COLO668 (cell line): ENCODE measurements around the gene UCK2.

Experiments
- DNase-seq: peaks from one replicate; lab custom pipeline; 2025; ENCODE audit not compliant: unreplicated experiment; lab: John Stamatoyannopoulos, UW

UCK2 gene

DNA sequence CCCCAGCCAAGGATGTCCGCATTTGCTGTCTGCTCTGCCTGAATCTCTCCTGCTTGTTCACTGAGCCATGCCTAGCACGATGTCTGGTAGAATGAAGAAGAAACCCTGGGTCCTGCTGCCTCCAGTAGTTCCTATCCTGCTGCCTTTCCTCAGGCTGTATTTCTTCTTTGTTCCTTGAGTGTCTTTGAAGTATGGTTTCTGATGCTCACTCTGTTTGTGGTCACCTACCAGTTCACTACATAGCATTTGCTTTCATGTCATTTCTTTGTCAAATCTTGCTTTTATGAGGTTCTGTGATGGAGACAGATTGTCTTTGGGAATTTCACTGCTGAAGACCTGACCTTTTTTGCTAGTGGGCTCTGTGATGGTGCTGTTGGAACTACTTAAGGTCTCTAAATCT, 5.9 kb downstream of the UCK2 start:
- no peak for DNase-seq

DNA sequence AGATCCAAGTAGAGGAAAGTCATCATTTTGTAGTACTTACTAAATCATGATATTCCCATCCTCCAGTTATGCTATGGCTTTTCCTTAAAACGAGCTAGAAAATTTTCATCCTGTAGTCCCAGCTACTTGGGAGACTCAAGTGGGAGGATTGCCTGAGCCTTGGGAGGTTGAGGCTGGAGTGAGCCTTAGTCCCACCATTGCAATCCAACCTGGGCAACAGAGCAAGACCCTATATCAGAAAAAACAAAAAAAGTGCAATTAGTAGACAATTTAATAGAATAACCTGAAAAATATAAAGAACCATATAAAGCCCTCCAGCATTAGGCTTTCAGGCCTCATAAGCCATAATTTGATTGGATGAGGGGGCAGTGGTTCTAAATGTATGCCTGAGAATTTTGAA, 6.8 kb downstream of the UCK2 start:
- no peak for DNase-seq

DNA sequence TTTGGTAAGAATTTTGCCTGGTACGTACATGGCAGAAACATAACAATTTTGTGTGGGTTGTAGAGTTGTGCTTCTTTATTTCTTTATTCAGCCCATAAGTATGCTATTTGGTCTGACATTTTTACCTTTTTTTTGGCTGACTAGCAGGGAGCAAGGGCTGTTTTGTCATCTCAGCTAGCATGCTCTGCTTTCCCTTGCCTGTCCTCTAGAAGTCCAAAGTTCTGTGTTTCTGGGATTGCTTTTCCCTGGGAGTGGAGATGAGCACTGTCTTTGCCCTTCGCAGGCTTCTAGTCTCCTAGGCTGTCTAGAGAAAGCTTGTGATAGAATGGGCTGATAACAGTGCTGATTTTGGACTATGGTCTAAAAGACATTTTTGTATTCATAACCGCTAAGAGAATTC, 7.5 kb downstream of the UCK2 start:
- no peak for DNase-seq

DNA sequence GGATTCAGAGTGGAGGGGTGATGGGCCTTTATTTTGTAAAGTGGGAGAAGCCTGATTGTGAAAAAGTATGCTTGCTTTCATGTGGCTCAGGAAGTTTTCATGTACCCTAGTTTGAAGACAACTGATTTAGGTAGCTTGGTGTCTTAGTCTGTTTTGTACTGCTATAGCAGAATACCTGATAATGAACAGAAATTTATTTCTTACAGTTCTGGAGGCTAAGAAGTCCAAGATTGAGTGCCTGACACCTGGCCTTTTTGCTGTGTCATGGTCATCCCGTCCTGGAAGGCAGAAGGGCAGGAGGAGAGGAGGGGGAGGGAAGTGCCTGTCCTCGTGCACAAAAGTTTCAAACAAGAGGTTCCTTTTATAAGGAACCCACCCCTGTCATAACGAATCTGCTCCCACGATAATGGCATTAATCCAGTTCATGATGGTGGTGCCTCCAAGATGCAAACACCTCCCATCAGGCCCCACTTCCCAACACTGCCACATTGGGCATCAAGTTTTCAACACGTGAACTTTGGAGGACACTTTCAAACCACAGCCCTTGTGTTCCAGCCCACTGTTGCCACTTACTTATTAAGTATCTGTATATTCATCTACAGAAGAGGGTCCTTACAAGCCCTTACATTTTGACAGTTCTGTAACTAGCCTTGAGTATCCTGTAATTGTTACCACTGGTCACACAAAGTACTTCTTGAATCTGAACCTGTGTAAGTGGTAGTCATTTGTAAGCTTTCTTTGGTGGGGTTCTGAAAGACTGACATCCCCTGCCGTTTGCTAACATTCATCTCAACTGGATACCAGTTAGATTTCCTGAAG, 9.5 kb downstream of the UCK2 start:
- DNase-seq, result no peak

DNA sequence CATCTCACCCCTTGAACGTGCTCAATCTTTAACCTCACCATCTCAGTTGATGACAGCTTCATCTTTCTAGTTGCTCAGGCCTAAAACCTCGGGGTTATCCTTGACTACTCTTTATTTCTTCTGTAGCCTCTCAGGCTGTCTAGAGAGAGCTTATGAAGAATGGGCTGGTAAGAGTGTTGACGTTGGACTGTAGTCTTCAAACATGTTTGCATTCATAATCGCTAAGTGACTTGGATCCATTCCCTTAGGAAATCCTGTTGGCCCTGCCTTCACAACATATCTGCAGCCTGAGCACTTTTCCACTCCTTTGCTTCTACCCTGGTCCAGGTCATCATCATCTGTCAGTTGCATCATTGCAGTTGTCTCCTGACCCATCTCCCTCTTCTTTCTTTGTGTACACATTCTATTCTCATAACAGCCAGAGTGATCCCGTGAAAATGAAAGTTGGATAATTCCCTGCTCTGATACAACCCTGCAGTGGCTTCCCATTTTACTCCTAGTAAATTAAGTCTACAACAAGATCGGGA, 10.5 kb downstream of the UCK2 start:
- no peak for DNase-seq

DNA sequence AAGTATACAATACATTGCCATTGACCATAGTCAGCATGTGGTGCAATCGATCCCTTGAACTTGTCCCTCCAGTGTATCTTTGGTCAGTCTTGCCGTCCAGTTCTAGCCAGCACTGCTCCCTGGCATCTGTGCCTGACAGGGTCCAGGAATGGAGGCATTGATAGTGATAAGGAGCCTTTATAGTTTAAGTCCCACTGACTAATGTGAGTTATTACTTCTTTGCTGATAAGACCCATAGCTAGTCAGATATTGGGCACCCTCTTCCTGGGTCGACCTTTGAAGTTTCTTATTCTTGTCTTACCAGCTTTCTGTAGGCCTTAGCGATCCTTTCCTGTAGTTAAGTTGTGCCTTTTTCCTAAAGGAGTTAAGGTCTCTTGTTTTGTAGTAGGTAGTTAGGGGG, 13.0 kb downstream of the UCK2 start:
- DNase-seq, result no peak

DNA sequence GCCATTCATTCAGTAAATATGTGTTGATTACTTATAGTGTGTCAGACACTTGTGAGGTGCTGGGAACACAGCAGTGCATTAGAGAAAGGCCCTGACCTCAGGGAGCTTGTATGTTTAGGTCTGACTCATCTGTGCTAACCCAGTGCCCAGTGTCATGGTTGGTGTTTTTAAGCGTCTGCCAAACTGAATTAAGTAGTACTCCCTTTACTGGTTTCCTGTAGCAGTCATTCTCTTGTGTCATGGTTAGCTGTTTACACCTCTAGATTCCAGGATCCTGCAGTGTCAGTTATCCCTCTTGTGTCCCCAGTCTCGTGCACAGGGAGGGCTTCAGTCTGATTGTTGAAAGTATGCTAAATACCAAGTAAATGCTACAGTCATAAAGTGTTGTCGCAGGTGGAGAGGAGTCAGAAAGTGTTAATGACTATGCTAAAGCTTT, 14.2 kb downstream of the UCK2 start:
- no peak for DNase-seq

DNA sequence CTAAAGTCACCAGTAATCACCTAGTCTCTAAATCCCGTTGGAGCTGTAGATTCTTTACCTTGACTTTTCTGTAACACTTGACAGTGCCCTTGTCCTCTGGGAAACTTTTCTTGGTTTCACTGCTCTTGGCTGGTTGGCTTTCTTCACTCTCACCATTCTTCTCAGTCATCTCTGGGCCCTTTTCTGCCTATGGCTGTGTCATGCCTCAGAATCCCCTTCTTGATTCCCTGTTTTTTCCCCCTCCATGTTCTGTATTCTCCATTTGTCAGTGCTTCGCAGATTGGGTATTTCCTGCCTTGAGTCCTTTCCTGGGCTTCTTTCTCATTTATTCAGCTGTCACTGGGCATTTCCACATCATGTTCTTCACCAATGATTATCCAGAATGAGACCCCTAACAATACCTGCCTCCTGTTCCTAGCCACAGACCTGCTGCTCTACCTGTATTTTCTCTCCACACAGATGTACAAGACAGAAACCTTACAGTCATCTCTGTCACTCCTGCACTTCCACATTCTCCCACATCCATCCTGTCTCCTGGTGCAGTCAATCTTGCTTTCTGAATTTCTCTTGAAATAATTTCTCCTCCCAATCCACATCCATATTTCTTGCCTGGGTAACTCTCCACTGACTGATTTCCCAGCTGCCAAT, 14.7 kb downstream of the UCK2 start:
- DNase-seq, result no peak

DNA sequence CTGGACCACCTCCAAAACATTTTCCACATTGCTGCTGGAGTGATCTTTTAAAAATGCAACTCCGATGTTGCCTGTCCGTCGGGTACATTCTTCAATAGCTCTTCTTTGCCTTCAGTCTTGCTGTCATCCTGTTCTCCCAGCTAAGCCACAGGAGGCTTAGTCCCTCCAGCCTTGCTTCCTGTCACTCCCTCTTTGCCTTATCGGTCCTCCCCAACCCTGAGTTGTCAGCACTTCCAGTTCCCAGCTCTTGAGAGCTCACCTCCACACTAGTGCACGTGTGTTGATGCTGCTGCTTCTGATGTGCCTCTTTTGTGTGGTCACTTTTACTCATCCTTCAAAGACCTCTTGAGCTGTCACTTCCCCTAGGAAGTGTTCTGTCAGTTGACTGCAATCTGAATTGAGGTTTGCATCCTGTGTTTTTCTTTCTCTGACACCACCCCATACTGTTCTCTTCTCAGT, 15.3 kb downstream of the UCK2 start:
- no peak for DNase-seq

DNA sequence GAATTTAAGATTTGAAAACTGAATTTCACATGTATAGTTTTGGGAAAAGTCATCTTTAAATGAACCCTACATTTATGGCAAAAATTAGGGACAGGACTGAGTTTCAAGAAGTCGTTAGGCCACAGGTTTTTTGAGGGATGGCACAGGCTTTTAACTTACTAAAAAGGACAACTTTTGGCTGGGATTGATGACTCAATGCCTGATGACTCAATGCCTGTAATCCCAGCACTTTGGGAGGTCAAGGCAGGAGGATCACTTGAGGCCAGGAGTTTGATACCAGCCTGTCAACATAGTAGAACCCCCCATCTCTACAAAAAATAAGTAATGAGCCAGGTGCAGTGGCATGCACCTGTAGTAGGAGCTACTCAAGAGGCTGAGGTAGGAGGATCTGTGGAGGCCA, 15.9 kb downstream of the UCK2 start:
- DNase-seq, result no peak

DNA sequence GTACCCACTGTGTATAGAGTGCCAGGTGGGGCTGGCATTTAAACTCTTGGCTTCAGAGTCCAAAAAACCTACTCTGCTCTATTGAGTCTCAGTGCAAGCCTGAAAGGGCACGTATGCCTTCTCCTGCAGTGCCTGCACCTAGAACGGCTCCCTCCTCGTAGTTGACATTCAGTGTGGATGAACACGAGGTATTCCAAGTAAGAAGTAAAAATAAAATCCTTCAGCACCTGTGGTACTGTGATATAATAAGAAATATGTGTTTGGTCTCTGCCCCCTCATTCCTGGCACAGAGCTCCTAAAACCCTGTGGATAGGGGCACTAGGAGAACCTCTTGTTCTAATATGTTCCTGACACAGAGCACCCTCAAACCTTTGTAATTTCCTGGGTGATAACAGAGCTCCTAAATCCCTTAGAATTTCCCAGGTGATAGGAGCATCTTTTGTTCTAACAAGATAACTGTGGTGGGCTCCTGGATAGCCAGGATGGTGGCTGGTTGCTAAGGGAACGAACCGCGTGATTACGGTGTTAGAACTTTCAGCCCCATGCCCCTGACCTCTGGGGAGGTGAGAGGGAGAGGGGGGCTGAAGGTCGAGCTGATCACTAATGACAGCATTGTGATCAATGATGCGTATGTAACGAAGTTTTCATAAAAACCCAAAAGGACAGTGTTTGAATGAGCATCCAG, 16.8 kb downstream of the UCK2 start:
- DNase-seq, result no peak

DNA sequence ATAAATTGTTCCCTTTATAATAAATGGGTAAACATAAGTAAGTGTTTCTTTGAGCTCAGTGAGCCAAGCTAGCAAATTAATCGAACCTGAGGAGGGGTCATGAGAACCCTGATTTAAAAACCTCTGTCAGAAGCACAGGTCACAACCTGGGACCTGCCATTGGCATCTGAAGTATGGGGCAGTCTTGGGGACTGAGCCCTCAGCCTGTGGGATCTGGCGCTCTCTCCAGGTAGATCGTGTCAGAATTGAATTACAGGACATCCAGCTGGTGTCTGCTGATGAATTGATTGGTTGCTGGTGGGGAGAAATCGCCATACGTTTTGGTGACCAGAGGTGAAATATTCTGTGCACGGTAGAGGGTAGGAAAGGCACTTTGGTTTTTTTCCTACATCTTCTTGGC, 17.5 kb downstream of the UCK2 start:
- no peak for DNase-seq

DNA sequence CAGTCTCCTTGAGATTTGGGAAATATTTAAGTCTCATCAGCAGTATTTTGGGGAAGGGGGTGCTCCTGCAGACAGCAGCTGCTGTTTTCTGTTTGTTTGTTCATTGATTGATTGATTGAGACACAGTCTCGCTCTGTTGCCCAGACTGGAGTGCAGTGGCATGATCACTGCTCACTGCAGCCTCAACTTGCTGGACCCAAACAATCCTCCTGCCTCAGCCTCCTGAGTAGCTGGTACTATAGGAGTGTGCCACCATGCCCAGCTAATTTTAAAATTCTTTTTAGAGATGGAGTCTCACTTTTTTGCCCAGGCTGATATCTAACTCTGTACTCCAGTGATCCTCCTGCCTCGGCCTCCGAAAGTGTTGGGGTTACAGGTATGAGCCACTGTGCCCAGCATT, 18.2 kb downstream of the UCK2 start:
- no peak for DNase-seq

DNA sequence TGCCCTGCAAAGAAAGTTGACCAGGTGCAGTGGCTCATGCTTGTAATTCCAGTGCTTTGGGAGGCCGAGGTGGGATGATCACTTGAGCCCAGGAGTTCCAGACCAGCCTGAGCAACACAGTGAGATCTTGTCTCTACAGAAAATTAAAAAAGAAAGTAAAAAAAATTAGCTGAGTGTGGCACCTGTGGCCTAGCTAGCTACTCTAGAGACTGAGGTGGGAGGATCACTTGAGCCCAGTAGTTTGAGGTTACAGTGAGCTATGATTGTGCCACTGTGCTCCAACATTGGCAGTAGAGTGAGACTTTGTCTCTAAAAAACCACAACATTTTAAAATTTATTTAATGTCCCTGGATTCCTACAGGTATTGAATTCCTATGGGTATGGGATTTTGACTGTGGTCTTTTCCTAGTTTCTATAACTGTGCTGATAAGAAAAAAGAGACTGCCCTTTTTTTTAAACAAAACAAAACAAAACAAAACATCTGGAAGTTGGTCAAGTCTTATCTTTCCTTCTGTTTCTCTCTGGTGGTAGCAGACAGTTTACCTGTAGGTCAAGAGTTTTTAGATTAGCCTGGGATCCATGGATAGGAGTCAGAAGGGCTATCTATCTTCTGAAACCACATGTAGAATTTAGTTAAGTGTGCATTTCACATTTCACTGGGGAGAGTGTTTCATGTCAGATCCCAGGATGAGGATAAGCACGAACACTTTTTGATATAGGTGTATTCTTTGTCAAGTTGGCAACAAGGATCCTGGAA, 18.8 kb downstream of the UCK2 start:
- DNase-seq, result no peak

DNA sequence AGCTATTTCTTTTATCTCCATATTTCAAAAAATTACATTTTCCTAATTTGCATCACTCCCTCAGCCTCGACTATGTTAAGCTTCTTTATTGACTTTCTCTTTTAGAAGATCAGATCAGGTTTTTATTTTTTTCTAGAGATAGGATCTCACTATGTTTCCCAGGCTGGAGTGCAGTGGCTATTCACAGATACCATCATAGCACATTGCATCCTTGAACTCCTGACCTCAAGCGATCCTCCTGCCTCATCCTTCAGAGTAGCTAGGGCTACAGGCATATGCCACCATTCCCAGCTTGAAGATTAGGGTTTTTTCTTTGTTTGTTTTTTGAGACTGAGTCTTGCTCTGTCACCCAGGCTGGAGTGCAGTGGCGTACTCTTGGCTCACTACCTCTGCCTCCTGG, 20.1 kb downstream of the UCK2 start:
- DNase-seq, result no peak

DNA sequence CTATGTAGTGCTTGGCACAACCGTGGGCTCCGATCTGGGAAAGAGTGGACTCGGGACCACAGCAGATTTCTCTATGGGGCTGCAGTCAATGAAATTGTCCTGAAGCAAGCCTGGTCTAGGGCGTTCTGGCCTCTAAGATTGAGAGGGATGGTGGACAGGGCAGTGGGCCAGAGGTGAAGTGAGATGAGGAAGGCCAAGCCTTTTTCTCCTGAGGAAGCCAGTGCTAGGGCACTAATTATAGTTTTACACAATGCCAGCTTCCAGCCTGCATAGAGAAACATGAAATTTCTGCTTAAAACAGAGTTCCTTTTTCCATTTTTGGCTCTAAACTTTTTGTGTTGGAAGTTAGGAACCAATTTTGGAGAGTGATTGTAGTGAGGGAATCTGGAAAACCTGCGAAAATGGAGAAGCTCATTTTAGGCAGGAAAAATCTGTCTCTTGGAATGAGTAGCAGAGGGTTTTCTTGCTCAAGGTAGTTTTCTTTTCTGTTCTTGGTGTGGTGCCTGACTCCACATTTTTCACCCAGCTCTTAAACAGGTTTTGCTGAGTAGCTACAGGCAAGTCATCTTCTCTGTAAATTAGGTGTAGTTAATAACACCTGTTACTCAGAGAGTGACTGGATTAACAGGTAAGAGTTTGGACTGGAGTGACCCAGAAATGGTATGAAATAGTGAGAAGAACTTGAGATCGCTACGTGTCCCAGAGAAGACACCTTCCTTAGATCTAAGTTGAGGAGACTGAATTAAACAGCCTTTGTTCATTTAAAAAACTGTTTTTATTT, 22.1 kb downstream of the UCK2 start:
- no peak for DNase-seq

DNA sequence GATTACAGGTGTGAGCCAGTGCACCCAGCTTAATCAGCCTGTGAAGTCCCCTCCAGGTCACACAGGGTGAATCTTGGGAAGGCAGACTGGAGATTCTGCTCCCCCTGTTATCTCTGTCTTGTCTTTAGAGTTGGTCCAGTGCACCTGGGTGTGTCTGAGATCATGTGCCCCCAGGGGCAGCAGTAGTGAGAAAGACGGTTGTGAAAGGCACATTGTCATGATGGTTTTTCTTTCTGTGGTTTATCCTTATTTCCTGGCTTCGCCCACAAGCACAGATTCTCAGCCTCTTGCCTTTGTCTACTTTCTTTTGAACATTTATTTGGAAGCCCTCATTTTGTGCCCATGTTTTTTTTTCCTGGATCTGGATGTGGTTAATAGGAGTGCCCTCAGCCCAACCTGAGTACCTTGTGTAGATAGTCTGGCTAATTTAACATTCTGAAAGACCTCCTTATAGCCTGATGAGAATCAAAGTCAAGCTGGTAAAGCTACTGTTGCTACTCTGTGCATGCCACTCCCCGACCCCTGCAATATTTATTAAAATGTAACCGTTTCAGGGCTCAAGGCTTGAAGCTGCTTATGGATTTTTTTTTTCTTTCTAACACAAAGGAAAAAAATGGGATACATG, 23.7 kb downstream of the UCK2 start:
- no peak for DNase-seq

DNA sequence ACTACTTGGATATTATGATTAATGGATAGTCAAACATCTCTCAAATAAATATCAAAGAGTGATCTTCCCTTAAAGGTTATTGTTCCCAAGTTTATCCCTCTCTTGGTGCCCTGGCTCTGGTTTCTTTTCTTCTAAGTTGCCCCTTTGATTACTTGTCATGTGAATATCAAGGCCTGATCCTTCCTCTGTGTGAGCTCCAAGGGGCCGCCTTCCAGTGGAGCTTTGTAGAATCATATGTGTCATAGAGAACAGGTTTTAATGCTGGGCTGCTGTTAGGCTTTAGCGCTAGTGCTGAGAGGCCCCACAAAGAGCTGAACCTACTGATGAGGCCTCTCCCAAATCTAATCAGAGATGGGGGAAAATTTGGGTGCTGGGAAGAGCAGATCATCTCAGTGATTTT, 25.5 kb downstream of the UCK2 start:
- no peak for DNase-seq

DNA sequence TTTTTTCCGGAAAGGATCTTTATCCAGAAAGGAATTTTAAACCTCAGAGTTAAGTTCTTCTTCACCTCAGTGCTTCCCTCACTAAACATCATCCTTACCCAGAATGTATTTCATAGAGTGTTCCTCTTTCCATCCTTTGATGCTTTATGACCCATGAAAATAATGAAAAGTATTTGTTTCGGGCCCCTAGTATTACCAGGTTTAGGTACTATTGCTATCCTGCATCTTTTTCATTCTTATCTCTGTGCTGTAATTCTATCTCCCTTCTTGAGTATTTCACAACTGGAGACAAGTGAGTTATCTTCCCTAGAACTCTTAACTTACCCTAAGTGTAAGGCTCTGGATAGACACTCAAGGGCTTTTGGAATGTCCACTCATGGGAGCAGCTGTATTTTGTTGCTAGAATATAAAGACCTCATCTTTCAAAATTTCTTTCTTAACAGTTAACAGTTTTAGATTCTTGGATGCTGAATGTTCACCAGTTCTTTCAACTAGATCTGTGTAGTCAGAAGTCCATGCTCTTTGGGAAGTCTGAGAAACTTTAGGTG, 26.2 kb downstream of the UCK2 start:
- no peak for DNase-seq
